ENCODE measurements around the gene HOXC13.

Gene HOXC13

DNA sequence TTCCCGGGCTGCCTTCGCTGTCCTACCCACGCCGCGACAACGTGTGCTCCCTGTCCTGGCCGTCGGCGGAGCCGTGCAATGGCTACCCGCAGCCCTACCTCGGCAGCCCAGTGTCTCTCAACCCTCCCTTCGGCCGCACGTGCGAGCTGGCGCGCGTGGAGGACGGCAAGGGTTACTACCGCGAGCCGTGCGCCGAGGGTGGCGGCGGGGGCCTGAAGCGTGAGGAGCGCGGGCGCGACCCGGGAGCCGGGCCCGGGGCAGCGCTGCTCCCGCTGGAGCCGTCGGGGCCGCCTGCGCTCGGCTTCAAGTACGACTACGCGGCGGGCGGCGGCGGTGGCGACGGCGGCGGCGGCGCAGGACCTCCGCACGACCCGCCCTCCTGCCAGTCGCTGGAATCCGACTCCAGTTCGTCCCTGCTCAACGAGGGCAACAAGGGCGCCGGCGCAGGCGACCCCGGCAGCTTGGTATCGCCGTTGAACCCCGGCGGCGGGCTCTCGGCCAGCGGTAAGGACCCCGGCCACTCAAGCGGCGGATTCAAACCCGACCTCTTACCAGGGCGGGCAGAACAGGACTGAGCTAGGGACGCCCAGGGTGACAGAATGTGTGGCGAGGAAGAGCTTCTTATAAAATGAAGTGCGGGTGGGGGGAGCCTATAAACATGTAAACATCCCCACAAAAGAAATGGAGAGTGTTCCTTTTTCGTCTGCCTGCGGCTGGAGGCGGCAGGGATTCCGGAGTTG lies 16.6 kb downstream of the HOXC13 start:
- no peak for DNase-seq

GRCh38 chr12:53955776-53956250 lies 17.2 kb downstream of the HOXC13 start:
- no peak for DNase-seq

DNA sequence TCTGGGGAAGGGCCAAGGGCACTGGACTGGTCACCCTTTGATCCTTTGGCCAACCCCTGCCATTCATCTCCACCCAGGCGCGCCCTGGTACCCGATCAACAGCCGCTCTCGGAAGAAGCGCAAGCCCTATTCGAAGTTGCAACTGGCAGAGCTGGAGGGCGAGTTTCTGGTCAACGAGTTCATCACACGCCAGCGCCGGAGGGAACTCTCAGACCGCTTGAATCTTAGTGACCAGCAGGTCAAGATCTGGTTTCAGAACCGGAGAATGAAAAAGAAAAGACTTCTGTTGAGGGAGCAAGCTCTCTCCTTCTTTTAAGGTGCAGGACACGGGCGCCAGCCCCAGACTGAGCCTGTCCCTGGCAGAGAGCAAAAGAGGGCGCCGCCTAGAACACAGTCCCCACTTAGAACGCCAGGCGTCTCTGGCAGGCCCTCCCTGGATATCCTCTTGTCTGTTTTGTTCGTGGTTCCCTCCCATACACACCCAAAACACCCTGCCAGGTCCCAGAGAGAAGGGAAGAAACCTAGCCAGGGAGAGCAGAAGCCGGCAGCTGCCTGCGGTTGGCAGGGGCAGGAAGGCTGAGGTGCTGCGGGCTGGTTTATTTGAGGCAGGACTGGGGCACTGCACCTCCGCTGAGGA lies 17.7 kb downstream of the HOXC13 start:
- DNase-seq = no peak

DNA sequence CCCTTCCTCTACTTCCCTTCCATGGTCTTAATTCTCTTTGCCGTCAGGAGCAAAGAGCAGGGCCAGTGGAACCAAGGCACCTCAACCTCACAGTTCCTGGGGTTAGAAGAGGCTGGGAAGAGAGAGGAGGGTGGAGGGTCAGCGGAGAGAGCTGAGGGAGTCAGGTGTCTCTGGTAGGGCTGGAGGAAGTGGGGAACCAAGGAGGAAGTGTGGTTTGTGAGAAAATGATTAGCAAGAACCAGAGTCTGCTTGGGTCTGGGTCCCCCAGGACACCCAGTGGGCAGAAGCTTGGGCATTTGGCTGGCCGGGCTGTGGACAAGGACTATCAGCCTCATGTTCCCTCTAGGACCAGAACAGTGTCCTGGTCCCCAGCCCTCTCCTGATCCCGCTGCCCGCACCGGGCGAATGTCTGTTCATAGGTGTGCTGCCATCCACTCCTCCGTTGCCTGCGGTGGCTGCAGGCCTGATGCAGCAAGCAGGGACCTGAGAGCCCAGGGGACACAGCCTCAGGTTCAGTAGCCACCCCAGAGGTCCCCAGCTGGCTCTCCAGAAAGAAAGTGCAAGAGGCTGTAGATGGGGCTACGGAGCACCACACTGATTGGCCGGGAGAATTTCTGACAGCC lies 18.4 kb downstream of the HOXC13 start:
- no peak for DNase-seq

DNA sequence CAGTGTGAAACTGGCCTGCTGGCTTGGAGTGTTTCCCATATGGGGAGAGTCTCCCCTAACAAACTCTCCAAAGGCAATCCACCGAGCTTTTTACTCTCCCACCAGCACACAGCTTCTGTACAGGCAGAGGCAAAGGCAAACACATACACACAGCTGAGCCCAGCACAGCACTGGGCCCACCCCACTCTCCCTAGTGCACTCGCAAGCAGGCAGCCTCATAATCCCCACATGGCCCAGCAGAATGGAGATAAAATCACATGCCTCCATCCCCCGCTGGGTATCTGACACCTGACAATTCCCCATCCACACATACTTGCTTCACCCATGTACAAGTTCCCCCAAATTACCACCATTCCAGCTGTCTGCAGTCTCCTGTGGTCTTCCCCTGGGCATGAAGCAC lies 19.5 kb downstream of the HOXC13 start:
- no peak for DNase-seq

- no peak for DNase-seq
These were observed 20.7 kb downstream of the HOXC13 start for GRCh38 chr12:53959314-53959713.

DNA sequence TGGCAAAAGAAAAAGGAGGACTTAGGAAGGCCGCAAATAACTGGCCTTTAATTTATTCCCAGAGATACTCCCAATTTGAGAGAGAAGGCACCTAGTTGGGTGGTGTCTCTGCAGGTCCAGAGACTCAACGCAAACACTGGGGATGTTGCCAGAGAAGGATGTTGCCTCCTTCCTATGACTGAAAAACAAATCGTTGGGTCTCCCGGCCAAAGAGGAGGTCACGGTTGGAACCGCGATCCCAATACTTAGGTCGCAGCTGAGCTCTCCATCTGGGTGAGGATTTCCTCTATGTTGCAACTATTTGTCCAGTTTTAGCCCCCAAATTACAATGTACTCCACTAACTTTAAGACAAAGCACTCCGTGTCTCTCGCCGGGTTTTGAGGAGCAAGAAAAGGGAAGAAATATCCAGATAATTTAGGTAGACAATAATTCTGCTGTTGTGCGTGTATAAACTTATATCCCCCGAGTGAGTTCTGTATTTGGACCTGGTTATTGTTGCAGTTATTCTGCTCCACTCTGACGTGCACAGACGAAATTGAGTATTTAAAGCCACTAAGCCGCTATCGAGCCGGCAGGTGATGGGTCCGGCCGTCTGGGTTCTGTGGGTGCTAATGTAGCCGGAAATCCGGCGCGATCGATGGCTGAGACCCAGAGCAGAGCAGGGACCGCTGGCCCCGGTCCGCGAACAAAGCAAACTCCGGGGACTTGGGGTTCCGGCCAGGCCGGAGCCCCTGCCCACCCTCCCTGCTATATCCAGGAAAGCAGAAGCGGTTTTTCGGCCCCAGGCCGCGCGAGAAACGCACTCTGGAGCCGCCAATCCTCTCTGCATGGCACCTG lies 21.8 kb downstream of the HOXC13 start:
- DNase-seq = no peak

DNA sequence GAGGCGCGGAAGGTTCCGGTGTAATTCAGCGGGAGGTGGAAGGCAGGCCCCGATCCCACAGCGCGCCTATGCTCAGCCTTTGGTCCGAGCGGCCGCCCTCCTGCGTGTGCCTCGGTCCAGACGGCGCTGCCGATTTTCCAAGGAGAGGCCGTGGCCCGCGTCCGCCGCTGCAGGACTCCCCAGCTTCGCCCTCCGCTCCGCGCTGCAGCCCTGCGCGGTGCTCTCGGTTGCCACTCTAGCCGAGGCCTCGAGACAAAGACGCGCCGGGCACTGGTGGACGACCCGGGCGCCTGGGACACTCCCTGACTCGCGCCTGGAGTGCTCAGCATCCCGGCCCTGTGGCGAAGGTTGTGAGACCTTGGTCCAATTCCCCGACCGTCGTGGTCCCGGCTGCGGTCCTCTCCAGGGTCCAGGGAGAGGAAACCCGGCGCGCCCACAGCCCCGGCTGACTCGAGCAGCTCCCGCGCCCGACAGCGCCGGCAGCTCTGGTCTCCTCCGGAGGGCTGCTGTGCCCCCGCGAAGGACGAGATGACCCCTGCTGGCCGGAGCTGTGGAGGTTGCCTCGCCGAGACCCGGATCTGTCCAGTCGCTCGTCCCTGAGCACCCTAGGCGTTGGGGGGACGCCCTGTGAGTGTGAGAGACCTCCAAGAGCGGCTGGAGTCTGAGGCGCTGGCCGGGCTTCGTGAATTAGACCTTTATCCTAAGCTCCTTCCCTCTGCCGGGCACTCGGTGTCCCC lies 22.6 kb downstream of the HOXC13 start:
- no peak for DNase-seq

DNA sequence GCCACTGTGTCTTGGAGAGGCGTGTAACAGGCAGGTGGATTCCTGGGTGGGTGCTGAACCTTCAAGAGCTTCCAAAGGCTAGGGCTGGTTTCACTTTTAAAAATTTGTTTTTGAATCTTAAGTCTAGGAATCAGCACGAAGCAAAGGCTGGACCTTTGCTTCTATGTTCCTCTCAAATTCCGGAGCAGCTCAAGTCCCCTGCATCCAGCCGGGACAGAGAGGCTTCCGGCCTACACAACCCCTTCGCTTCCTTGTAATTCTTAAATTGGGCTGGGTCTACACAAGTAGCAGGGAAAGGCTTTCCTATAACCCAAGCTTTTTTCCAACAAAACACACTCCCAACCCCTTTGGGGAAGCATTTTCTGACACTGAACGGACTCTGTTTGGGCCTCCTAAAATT lies 24.4 kb downstream of the HOXC13 start:
- DNase-seq = no peak

- no peak for DNase-seq
These were observed 25.0 kb downstream of the HOXC13 start for GRCh38 chr12:53963434-53964314.

- no peak for DNase-seq
These were observed 25.7 kb downstream of the HOXC13 start for GRCh38 chr12:53964315-53964713.

GRCh38 chr12:53965281-53966084 lies 26.9 kb downstream of the HOXC13 start:
- no peak for DNase-seq

- DNase-seq = no peak
These were observed 27.4 kb downstream of the HOXC13 start for GRCh38 chr12:53966085-53966384.

DNA sequence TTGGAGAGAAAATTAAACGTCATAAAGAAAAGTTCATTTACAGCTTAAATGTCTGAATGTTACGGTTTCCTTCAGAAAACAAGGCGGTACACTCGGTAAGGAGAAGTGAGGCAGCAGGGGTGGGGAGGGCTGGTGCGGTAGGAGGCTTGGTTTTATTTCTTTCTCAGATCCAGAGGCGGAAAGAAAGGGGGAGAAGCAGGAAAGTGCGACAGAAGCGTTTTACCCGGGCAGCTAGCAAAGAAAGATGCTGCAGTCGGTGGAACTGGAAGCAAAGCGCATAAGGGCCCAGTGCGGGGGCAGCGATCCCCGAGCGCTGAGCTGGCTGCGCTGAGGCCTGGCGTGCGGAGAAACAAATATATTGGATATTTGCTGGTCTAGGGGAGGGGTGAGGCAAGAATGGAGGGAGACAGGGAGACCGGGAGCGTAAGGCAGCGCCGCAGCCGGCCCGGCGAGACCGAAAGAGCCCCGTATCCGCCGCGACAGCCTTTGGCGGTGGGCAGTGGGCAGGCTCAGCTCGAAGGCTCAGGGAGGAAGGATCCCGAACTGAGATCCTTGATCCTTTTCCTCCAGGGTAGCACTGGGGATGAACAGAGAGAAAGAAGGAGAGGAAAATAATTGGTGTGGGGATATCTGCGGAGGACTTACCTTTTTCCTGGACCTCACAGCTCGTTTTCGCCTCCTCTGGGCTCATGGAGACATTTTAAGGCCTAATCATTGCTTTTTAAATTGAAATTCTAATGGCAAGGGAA lies 27.9 kb downstream of the HOXC13 start:
- DNase-seq = no peak

DNA sequence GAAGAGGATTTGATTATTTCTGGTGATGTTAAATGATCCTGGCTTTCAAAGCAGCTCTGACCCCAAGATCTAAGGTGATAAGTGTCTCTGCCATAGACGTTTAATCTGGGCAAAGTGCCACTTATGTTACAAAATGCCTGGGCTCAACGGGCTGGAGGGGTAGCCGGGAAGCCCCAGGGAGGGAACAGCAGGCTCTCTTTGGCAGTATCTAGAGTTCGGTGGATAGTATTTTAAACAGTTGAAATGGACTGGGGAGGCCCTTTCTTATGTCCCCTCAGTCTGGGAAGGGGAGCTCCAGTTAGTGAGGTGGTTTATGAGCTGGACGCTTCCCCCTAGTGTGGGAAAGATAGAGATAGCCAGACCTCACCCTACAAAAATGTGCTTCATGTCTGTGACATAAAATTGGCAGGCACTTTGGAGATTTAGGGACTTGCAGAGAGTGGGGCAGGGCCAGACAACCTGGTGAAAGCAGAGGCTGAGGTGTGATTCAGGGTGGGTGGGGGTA lies 28.8 kb downstream of the HOXC13 start:
- DNase-seq = no peak

- DNase-seq = no peak
These were observed 29.8 kb downstream of the HOXC13 start for GRCh38 chr12:53968214-53969127.

DNA sequence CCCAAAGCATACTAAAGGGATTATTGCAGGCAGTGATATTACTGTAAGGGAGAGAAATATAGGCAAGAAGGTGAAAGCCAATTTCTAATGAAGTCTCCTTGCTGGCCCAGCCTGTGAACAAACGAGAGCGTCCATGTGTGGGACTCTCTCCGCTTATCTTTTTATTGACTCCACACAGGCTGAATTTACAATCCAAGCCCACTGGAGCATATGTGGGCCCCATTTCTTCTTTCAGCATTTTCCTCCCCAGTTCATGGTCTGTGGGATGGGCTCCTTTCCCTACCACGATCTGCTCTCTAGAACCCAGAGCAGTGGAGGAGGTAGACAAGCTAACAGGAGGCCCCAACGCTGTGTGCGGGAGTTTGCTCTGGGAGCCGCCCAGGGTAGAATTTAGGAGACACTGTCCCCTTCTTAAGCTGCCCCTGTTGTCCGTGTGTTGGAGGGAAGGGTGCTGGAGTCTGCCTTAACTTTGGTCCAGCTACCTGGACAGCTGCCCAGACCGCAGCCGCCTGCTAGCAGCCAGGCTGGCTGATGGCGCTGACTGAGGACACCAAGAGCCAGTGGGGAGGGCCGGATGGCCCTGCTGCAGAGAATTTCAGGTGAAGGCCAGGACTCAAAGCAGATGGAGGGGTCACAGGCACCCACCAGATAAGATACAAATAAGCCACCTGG lies 31.1 kb downstream of the HOXC13 start:
- DNase-seq = no peak

GRCh38 chr12:53970451-53970850 lies 31.8 kb downstream of the HOXC13 start:
- DNase-seq = no peak
